Measurements from ENCODE around the gene WNT7A.

WNT7A gene

GRCh38 chr3:13827699-13828098 is 52.2 kb downstream of the WNT7A start:
- no peak for TF ChIP-seq CTCF (IDR thresholded peaks at IDR 0.05)
- no peak for DNase-seq (ENCODE audit: low spot score)
- H3K4me3 ChIP-seq = no peak overlapping the region
- no peak overlapping the region for H3K27ac ChIP-seq

GRCh38 chr3:13827256-13827655 is 52.6 kb downstream of the WNT7A start:
- TF ChIP-seq CTCF (IDR thresholded peaks at IDR 0.05) = no peak
- no peak overlapping the region for H3K27ac ChIP-seq
- DNase-seq (ENCODE audit: low spot score) = no peak
- H3K4me3 ChIP-seq = no peak overlapping the region

- no peak overlapping the region for H3K4me3 ChIP-seq
- TF ChIP-seq CTCF (IDR thresholded peaks at IDR 0.05) = no peak
- no peak for DNase-seq (ENCODE audit: low spot score)
- no peak overlapping the region for H3K27ac ChIP-seq
These were observed 53.2 kb downstream of the WNT7A start for GRCh38 chr3:13826672-13827071.

GRCh38 chr3:13825821-13826220 is 54.0 kb downstream of the WNT7A start:
- no peak for DNase-seq (ENCODE audit: low spot score)

GRCh38 chr3:13825311-13825579 is 54.6 kb downstream of the WNT7A start:
- TF ChIP-seq CTCF (IDR thresholded peaks at IDR 0.05) = no peak
- no peak overlapping the region for H3K4me3 ChIP-seq
- H3K27ac ChIP-seq = no peak overlapping the region
- no peak for DNase-seq (ENCODE audit: low spot score)

More at GRCh38 chr3:13825821-13826220, 54.0 kb downstream of the WNT7A start:
- Histone ChIP-seq H3K27ac (no peak overlapping the region), H3K4me3 (no peak overlapping the region)
- TF ChIP-seq CTCF (IDR thresholded peaks at IDR 0.05) = no peak

GRCh38 chr3:13824521-13825310 is 55.2 kb downstream of the WNT7A start:
- no peak for DNase-seq (ENCODE audit: low spot score)
- no peak for TF ChIP-seq CTCF (IDR thresholded peaks at IDR 0.05)
- Histone ChIP-seq H3K4me3 (no peak overlapping the region), H3K27ac (no peak overlapping the region)

- no peak for TF ChIP-seq CTCF (IDR thresholded peaks at IDR 0.05)
- Histone ChIP-seq H3K27ac (no peak overlapping the region), H3K4me3 (no peak overlapping the region)
- DNase-seq (ENCODE audit: low spot score) = no peak
These were observed 56.2 kb downstream of the WNT7A start for GRCh38 chr3:13823692-13824091.

Measured in coronary artery (tissue), 2 donors.